BLaER1 treated with 17β-estradiol and CSF1 and Interleukin-3, amounts not matched to agents 10 nM and 100 nM (cell line): ENCODE results near the gene TRPM3.

ENCODE experiments used
- H3K27ac ChIP-seq, 11 experiments: shearing (Covaris generic); formaldehyde crosslinking; 2 replicates each; pipeline ENCODE4 v1.8.1; 2022
- H3K27me3 ChIP-seq, 11 experiments: shearing (Covaris generic); formaldehyde crosslinking; 2 replicates each; pipeline ENCODE4 v1.8.1; 2022
- H3K36me3 ChIP-seq, 11 experiments: shearing (Covaris generic); formaldehyde crosslinking; 2 replicates each; pipeline ENCODE4 v1.8.1; 2022
- H3K4me1 ChIP-seq, 10 experiments: shearing (Covaris generic); formaldehyde crosslinking; 2 replicates each; pipeline ENCODE4 v1.8.1; 2022
- H3K4me2 ChIP-seq, 11 experiments: shearing (Covaris generic); formaldehyde crosslinking; 2 replicates each; pipeline ENCODE4 v1.8.1; 2022
- H3K4me3 ChIP-seq, 10 experiments: shearing (Covaris generic); formaldehyde crosslinking; 2 replicates each; pipeline ENCODE4 v1.8.1; 2022
- H3K9ac ChIP-seq, 11 experiments: shearing (Covaris generic); formaldehyde crosslinking; 2 replicates each; pipeline ENCODE4 v1.8.1; 2022
- H3K9me3 ChIP-seq, 11 experiments: shearing (Covaris generic); formaldehyde crosslinking; replicated peaks in 1 of 11; 2 replicates each; pipeline ENCODE4 v1.8.1; 2022
- H4K20me1 ChIP-seq, 11 experiments: shearing (Covaris generic); formaldehyde crosslinking; 2 replicates each; pipeline ENCODE4 v1.8.1; 2022
- Cebpa-rat ChIP-seq, 11 experiments: shearing (Covaris generic); IDR thresholded peaks; 2 replicates each; pipeline ENCODE4 v1.8.1; 2022

TRPM3 gene

GRCh38 chr9:70816891-70817290 lies 304.5 kb downstream of the TRPM3 start:
- Histone ChIP-seq H3K27me3 (no peaks in the 10 kb centered on the region), H3K9me3 (no peaks in the 10 kb centered on the region), H3K4me1 (peaks cover 0 to 7% (median 2%) of the 10 kb centered on the region in 10 experiments; a peak in 8 of 20 replicates), H4K20me1 (no peaks in the 10 kb centered on the region), H3K36me3 (no peaks in the 10 kb centered on the region), H3K27ac (no peak overlapping the region), H3K4me3 (no peak overlapping the region), H3K9ac (no peak overlapping the region), H3K4me2 (no peak overlapping the region)
- TF ChIP-seq Cebpa-rat (IDR thresholded peaks at IDR 0.05) = no peak

GRCh38 chr9:70816316-70816715 lies 305.1 kb downstream of the TRPM3 start:
- peaks cover 0 to 13% (median 3%) of the 10 kb centered on the region in 10 experiments; a peak in 8 of 20 replicates for H3K4me1 ChIP-seq
- no peak overlapping the region for H3K4me2 ChIP-seq
- no peak overlapping the region for H3K27ac ChIP-seq
- H3K27me3 ChIP-seq = no peaks in the 10 kb centered on the region
- no peak overlapping the region for H3K4me3 ChIP-seq
- H3K9ac ChIP-seq = no peak overlapping the region
- H4K20me1 ChIP-seq = no peaks in the 10 kb centered on the region
- TF ChIP-seq Cebpa-rat (IDR thresholded peaks at IDR 0.05) = no peak
- no peaks in the 10 kb centered on the region for H3K9me3 ChIP-seq
- no peaks in the 10 kb centered on the region for H3K36me3 ChIP-seq

GRCh38 chr9:70814597-70814996 lies 306.8 kb downstream of the TRPM3 start:
- H3K4me2 ChIP-seq = no peak overlapping the region

GRCh38 chr9:70813141-70813540 lies 308.3 kb downstream of the TRPM3 start:
- Histone ChIP-seq H3K27me3 (no peaks in the 10 kb centered on the region), H3K4me3 (no peak overlapping the region), H3K9me3 (no peaks in the 10 kb centered on the region), H3K4me1 (peaks cover 0 to 18% (median 3%) of the 10 kb centered on the region in 10 experiments; a peak in 8 of 20 replicates), H3K27ac (no peak overlapping the region), H3K36me3 (no peaks in the 10 kb centered on the region), H4K20me1 (no peaks in the 10 kb centered on the region), H3K9ac (no peak overlapping the region), H3K4me2 (no peak overlapping the region)
- no peak for TF ChIP-seq Cebpa-rat (IDR thresholded peaks at IDR 0.05)

More at GRCh38 chr9:70814597-70814996, 306.8 kb downstream of the TRPM3 start:
- TF ChIP-seq Cebpa-rat (IDR thresholded peaks at IDR 0.05) = no peak
- Histone ChIP-seq H3K4me1 (peaks cover 0 to 18% (median 3%) of the 10 kb centered on the region in 10 experiments; a peak in 8 of 20 replicates), H3K9me3 (no peaks in the 10 kb centered on the region), H3K4me3 (no peak overlapping the region), H4K20me1 (no peaks in the 10 kb centered on the region), H3K9ac (no peak overlapping the region), H3K27ac (no peak overlapping the region), H3K36me3 (no peaks in the 10 kb centered on the region), H3K27me3 (no peaks in the 10 kb centered on the region)

GRCh38 chr9:70811638-70812037 lies 309.8 kb downstream of the TRPM3 start:
- no peak for TF ChIP-seq Cebpa-rat (IDR thresholded peaks at IDR 0.05)
- H3K9me3 ChIP-seq = no peaks in the 10 kb centered on the region
- H3K9ac ChIP-seq = no peak overlapping the region
- H3K27me3 ChIP-seq = no peaks in the 10 kb centered on the region
- H3K4me3 ChIP-seq = no peak overlapping the region
- peaks cover 0 to 18% (median 3%) of the 10 kb centered on the region in 10 experiments; a peak in 8 of 20 replicates for H3K4me1 ChIP-seq
- no peaks in the 10 kb centered on the region for H3K36me3 ChIP-seq
- peak overlapping the region in 2 of 11 experiments; percentile 6 to 34; a peak in 1 of 22 replicates for H3K27ac ChIP-seq
- H3K4me2 ChIP-seq = peak overlapping the region in 4 of 11 experiments; percentile 35 to 55 (median 50); a peak in 7 of 22 replicates
- no peaks in the 10 kb centered on the region for H4K20me1 ChIP-seq

GRCh38 chr9:70806875-70807274 lies 314.5 kb downstream of the TRPM3 start:
- no peak overlapping the region for H3K4me3 ChIP-seq
- H3K27ac ChIP-seq = no peak overlapping the region
- H3K36me3 ChIP-seq = no peaks in the 10 kb centered on the region
- H3K27me3 ChIP-seq = no peaks in the 10 kb centered on the region
- H3K4me2 ChIP-seq = no peak overlapping the region
- H3K9ac ChIP-seq = no peak overlapping the region
- no peaks in the 10 kb centered on the region for H3K9me3 ChIP-seq
- peaks cover 0 to 12% (median under 1%) of the 10 kb centered on the region in 10 experiments; a peak in 8 of 20 replicates for H3K4me1 ChIP-seq
- no peak for TF ChIP-seq Cebpa-rat (IDR thresholded peaks at IDR 0.05)
- no peaks in the 10 kb centered on the region for H4K20me1 ChIP-seq

- no peaks in the 10 kb centered on the region for H3K9me3 ChIP-seq
- no peaks in the 10 kb centered on the region for H4K20me1 ChIP-seq
- no peak overlapping the region for H3K4me3 ChIP-seq
- H3K4me1 ChIP-seq = peaks cover 0 to 3% (median 0%) of the 10 kb centered on the region in 10 experiments; a peak in 4 of 20 replicates
- no peak overlapping the region for H3K4me2 ChIP-seq
- no peak overlapping the region for H3K27ac ChIP-seq
- no peaks in the 10 kb centered on the region for H3K36me3 ChIP-seq
- H3K9ac ChIP-seq = no peak overlapping the region
- no peaks in the 10 kb centered on the region for H3K27me3 ChIP-seq
- no peak for TF ChIP-seq Cebpa-rat (IDR thresholded peaks at IDR 0.05)
Observed at GRCh38 chr9:70805949-70806348, 315.5 kb downstream of the TRPM3 start.

GRCh38 chr9:70802758-70803436 lies 318.5 kb downstream of the TRPM3 start:
- no peak for TF ChIP-seq Cebpa-rat (IDR thresholded peaks at IDR 0.05)
- Histone ChIP-seq H3K4me3 (no peak overlapping the region), H3K9ac (no peak overlapping the region), H4K20me1 (no peaks in the 10 kb centered on the region), H3K27me3 (no peaks in the 10 kb centered on the region), H3K27ac (no peak overlapping the region), H3K9me3 (no peaks in the 10 kb centered on the region), H3K4me2 (no peak overlapping the region), H3K36me3 (no peaks in the 10 kb centered on the region), H3K4me1 (no peaks in the 10 kb centered on the region)

GRCh38 chr9:70802206-70802605 lies 319.2 kb downstream of the TRPM3 start:
- no peaks in the 10 kb centered on the region for H3K27me3 ChIP-seq
- no peak for TF ChIP-seq Cebpa-rat (IDR thresholded peaks at IDR 0.05)
- no peak overlapping the region for H3K4me2 ChIP-seq
- no peak overlapping the region for H3K9ac ChIP-seq
- no peaks in the 10 kb centered on the region for H3K9me3 ChIP-seq
- H3K4me3 ChIP-seq = no peak overlapping the region
- no peaks in the 10 kb centered on the region for H4K20me1 ChIP-seq
- H3K27ac ChIP-seq = no peak overlapping the region
- H3K36me3 ChIP-seq = no peaks in the 10 kb centered on the region
- no peaks in the 10 kb centered on the region for H3K4me1 ChIP-seq
